ENCODE data around the gene DUSP23.

DUSP23 gene

GRCh38 chr1:159827102-159827490 is 46.3 kb downstream of the DUSP23 start:
- no peak for DNase-seq (ENCODE audit: low read depth)
- H3K4me3 ChIP-seq (ENCODE audit: low read length) = no peak overlapping the region
- TF ChIP-seq, protein P1, sequence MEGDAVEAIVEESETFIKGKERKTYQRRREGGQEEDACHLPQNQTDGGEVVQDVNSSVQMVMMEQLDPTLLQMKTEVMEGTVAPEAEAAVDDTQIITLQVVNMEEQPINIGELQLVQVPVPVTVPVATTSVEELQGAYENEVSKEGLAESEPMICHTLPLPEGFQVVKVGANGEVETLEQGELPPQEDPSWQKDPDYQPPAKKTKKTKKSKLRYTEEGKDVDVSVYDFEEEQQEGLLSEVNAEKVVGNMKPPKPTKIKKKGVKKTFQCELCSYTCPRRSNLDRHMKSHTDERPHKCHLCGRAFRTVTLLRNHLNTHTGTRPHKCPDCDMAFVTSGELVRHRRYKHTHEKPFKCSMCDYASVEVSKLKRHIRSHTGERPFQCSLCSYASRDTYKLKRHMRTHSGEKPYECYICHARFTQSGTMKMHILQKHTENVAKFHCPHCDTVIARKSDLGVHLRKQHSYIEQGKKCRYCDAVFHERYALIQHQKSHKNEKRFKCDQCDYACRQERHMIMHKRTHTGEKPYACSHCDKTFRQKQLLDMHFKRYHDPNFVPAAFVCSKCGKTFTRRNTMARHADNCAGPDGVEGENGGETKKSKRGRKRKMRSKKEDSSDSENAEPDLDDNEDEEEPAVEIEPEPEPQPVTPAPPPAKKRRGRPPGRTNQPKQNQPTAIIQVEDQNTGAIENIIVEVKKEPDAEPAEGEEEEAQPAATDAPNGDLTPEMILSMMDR (conservative IDR thresholded peaks at IDR 0.05; ENCODE audit: low read depth, low read length) = no peak

- no peak overlapping the region for H3K4me3 ChIP-seq (ENCODE audit: low read length)
Measured at GRCh38 chr1:159827549-159827948, 46.8 kb downstream of the DUSP23 start.

DNA sequence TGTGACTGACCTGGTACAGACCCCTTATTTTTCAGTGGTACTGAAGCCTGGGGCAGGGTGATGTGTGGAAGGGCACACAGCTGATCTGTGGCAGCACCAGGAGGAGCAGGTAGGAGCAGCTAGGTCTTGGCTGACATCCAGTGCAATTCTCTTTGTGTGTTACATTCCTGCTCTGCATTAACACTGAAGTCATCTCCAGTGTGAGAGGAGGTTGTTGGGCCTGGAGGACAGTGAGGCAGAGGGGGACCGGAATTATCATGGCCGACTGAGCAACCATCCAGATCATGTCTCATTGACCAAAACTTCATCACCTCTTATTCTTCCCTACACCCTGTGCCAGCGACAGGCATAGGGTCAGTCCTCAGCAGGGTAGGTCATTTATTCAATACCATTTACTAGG is 47.4 kb downstream of the DUSP23 start:
- no peak for DNase-seq (ENCODE audit: low read depth)
- TF ChIP-seq, protein P1 (conservative IDR thresholded peaks at IDR 0.05; ENCODE audit: low read depth, low read length) = no peak
- no peak overlapping the region for H3K4me3 ChIP-seq (ENCODE audit: low read length)

More at GRCh38 chr1:159827549-159827948, 46.8 kb downstream of the DUSP23 start:
- TF ChIP-seq, protein P1 (conservative IDR thresholded peaks at IDR 0.05; ENCODE audit: low read depth, low read length) = no peak
- no peak for DNase-seq (ENCODE audit: low read depth)

GRCh38 chr1:159828581-159829272 is 48.0 kb downstream of the DUSP23 start:
- H3K4me3 ChIP-seq (ENCODE audit: low read length) = no peak overlapping the region
- no peak for DNase-seq (ENCODE audit: low read depth)
- TF ChIP-seq, protein P1 (conservative IDR thresholded peaks at IDR 0.05; ENCODE audit: low read depth, low read length) = no peak

GRCh38 chr1:159829273-159829634 is 48.5 kb downstream of the DUSP23 start:
- H3K4me3 ChIP-seq (ENCODE audit: low read length) = no peak overlapping the region
- TF ChIP-seq, protein P1 (conservative IDR thresholded peaks at IDR 0.05; ENCODE audit: low read depth, low read length) = peak; percentile 55
- DNase-seq (ENCODE audit: low read depth) = no peak

DNA sequence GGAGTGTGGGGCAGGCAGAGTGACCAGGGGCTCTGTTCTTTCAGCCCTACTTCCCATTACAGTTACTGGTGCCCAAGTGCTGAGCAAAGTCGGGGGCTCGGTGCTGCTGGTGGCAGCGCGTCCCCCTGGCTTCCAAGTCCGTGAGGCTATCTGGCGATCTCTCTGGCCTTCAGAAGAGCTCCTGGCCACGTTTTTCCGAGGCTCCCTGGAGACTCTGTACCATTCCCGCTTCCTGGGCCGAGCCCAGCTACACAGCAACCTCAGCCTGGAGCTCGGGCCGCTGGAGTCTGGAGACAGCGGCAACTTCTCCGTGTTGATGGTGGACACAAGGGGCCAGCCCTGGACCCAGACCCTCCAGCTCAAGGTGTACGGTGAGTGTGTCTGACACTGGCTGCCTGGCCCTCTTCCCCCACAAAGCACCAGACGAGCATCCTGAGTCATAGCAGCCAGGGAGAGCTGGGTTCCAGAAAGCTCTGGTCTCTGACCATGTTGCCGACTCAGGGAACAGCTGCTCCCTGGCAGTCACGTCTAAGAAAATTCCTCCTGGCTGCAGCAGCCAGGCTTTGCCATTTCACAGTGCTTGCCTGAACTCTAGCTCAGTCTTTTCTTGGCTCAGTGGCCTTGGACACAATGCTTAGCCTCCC is 49.2 kb downstream of the DUSP23 start:
- H3K4me3 ChIP-seq (ENCODE audit: low read length) = no peak overlapping the region
- DNase-seq (ENCODE audit: low read depth) = peak; percentile 48
- TF ChIP-seq, protein P1 (conservative IDR thresholded peaks at IDR 0.05; ENCODE audit: low read depth, low read length) = no peak

DNA sequence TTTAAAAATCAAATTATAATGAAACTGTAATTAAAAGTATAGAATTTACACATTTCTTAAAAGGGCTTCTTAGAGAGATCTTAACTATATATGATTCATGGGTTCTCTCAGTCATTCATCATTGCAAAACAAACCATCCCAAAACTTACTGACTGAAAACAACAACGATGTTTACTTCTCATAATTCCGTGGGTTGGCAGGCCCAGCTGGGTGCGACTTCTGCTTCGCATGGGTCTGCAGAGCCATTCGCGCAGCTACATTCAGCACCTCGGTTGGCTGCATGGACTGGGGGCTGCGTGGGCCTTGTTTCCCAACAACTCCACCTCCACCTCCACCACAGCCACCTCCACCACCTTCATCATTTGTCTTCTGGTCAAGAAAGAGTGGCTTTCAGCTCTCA is 50.0 kb downstream of the DUSP23 start:
- DNase-seq (ENCODE audit: low read depth) = no peak
- TF ChIP-seq, protein P1 (conservative IDR thresholded peaks at IDR 0.05; ENCODE audit: low read depth, low read length) = no peak
- no peak overlapping the region for H3K4me3 ChIP-seq (ENCODE audit: low read length)

Measured in retinal pigment epithelial cell (primary cell).